Erythroblast (primary cell): ENCODE results near the gene PRELP.

Source experiments
- GATA1 ChIP-seq: IDR thresholded peaks from 2 replicates; pipeline ENCODE4 v1.6.1; 2011; ENCODE audit warnings: low read depth, mild to moderate bottlenecking, control low read depth, low read length, moderate library complexity
- POLR2A ChIP-seq: IDR thresholded peaks from 2 replicates; pipeline ENCODE4 v1.6.1; 2011; ENCODE audit warnings: mild to moderate bottlenecking, low read length

DNA sequence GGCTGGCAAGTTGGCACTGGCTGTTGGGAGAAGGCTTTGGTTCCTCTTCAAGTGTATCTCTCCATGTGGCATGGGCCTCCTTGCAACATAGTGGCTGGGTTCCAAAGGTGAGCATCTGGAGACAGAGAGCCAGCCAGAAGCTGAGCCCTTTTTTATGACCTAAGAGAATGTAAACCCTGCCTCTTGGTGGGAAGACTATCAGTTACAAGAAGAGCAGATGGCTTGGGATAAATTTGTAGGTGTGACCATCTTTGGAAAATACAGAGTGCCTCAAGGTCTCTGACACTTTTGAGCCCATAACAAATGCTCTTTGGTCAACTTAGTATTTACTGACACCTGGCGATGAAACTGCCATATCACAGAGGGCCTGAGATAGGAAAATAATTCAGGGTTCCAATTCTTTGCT is 31.4 kb upstream of the PRELP start:
- no peak for TF ChIP-seq POLR2A
- no peak for TF ChIP-seq GATA1
